Measurements from ENCODE around the gene CD3G.

Gene CD3G

DNA sequence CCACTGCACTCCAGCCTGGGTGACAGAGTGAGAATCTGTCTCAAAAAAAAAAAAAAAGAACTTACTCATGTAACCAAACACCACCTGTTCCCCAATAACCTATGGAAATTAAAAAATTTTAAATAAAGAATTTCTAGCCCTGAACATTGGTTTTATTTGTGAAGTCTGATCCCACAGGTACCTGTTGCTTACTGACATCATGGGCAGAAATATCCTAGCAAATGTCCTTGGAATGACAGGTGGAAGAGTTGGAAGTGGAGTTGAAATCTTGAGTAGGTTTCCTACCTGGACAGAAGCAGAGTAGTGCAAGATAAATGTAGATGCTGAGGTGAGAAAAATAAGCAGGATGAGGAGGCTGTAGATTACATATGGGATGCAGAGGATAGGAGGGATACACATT, 18.9 kb upstream of the CD3G start:
- DNase-seq, result no peak

DNA sequence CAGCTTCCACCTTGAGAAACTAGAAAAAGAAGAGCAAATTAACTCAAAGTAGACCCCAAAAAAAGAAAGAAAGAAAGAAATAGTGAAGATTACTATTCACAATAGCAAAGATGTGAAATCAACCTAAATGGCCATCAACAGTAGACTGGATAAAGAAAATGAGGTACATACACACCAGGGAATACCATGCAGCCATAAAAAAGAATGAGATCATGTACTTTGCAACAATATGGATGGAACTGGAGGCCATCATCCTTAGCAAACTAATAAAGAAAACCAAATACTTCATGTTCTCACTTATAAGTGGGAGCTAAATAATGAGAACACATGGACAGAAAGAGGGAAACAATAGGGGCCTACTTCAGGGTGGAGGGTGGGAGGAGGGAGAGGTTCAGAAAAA, 15.4 kb upstream of the CD3G start:
- no peak for DNase-seq

DNA sequence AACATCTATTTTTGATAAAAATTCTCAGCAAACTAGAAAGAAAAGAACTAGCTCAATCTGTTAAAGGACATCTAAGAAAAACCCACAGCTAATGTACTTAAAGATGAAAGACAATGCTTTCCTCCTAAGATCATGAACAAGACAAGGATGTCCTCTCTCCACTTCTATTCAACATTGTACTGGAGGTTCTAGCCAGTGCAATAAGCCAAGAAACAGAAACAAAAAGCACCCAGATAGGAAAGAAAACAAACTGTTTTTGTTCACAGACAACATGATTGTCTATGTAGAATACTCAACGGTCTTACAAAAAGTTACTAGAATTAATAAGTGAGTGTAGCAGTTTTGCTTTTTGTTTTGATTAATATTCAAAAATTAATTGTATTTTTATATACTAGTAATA, 9.4 kb upstream of the CD3G start:
- DNase-seq, result no peak

DNA sequence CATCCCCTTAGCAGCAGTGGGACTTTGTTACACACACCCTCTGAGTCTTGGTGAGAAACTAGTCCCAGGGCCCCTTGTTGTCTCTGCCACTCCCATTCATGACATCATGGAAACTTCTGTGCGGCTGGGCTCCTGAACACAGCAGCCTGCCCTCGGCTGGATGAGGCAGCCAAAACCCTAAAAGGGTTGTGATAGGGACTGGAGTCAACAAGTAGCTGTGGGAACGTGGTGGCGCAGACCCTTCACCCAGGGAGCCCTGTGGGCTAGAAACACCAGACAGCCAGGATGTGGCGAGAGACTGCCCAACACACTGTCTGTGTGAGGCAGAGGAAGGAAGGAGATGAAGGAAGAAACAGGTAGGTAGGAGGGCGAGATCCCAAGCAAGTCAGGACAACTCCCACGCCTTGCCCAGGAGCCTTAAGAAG, 5.5 kb upstream of the CD3G start:
- no peak for DNase-seq

DNA sequence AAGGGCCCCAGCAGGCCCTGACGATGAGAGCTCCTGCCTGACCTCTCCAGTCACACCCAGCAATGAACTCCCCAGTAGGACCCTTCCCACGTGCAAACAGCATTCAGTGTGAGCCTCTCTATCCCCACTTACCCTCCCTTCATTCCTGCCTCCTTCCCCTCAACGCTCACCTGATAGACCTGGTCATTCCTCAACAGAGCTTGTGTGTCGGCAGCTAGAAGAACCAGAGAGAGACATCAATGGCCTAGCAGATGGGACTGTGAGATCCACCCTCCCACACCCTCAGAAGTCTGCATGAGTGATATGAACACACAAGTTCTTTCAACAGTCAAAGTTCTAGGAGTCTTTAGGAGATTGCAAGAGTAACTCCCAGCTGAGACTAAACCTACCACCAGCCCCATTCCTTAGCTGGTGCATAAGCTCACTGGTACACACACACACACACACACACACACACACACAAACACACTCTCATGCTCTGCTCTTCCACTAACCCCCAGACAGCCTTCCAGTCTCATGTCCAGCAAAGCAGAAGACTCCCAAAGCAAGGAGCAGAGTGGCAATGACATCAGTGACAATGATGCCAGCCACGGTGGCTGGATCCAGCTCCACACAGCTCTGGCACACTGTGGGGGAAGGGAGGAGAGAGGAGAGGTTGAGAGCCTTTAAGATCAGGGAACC, 4.7 kb upstream of the CD3G start:
- no peak for DNase-seq

DNA sequence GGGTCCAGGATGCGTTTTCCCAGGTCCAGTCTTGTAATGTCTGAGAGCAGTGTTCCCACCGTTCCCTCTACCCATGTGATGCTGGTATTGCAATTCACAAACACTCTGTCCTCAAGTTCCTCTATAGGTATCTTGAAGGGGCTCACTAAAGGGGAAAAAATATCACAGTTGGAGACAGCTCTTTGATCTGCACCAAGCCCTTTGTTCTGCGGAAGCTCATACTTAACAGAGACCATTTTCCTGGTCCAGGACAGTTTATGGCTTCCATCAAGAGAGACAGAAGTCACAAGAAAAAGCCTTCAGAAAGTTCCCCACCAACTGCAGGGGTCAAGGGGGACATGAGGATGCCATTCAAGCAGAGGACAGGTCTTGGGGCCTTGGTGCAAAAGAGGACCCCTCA, 3.7 kb upstream of the CD3G start:
- no peak for DNase-seq

DNA sequence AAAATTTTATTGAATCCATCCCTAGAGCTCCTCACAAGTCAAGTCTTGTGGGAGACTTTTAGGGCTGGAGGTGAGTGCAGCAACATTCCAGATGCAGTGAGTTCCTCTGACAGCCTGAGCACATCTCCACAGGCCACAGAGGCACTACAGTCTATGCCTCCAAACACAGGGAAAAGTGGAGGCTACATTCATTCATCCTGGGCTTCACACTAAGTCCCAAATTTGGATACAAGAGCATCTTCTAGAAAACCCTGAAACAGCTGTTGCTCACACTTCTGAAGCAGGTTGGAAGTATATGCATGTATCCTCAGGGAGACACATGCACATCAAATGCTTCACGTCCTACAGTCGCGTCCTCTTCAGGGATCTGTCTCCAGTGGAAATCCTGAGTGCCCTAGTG, 2.9 kb upstream of the CD3G start:
- DNase-seq, result no peak

DNA sequence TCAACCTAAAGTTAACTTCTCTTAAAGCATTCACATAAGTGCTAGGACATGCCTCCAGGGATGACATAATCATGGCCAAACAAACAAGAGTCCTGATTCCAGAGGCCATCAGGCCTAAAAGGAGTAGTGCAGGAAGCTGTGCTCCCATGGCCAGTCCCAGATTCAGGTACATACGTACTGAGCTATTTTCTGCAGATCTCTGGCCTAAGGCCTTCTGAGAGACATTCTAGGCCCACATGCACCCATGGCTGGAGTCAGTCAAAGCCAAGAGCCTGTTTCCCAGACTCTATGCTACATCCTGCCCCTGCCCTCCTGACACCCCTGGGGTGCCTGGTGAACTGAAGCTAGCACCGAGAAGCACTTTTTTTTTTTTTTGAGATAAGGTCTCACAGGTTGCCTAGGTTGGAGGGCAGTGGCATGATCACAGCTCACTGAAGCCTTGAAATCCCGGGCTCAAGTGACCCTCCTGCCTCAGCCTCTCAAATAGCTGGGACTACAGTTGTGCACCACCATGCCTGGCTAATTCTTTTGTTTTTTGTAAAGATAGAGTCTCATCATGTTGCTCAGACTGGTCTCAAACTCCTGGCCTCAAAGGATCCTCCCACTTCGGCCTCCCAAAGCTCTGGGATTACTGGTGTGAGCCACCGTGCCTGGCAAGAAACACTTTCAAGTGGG, 2.2 kb upstream of the CD3G start:
- DNase-seq, result no peak

DNA sequence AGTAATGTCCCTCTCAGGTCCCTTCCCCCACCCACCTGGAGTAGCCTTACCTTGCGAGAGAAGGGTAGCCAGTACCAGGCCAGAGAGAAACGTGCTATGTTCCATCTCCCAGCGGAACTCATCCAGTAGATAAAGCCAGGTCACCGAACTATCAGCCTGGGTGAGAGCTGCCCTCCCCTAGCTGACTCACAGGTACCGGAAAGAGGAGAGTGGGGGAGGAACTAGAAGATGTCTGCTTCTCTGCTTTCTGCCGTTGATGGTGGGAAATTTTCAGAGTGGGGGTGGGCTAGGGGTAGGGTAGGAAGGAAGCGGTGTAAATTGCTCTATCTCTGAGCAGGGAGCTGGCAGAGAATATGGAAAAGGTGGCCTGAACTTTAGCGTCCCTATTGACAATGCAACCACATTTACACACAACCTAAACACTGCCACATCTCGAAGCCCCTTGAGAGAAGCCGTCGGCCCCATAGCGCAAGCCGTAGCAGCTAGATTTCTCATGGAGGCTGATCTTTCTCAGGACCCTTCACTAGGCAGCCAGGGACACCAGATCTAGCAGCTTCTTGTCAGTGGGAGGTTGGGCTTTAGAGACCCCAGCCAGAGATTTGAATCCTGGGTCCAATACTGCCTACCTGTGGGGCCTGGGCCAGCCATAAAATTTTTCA, 1.5 kb upstream of the CD3G start, which contains the start of gene CD3D:
TSS of gene CD3D (minus strand) at position 203 of the 659 bp plus-strand sequence. CDS start at position 105, 98 bp downstream.
- DNase-seq, result no peak

DNA sequence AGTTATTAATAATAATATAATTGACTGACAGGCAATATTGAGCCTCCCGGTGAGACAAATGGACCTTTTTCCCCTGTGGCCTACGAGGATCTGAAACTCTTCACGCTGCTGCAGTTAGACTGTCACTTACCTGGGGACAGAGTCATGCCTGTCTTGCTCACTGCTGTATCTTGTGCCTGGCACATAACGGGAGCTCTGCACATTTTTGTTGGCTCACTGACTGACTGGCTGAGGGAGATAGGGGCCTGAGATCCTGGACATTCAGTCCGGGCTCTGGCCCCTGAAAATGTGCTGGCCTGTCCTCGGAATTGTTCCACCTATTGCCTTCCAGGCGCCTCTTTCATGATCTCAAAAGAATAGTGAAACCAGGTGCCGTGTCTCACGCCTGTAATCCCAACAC, 896 bp upstream of the CD3G start:
- DNase-seq, result no peak

DNA sequence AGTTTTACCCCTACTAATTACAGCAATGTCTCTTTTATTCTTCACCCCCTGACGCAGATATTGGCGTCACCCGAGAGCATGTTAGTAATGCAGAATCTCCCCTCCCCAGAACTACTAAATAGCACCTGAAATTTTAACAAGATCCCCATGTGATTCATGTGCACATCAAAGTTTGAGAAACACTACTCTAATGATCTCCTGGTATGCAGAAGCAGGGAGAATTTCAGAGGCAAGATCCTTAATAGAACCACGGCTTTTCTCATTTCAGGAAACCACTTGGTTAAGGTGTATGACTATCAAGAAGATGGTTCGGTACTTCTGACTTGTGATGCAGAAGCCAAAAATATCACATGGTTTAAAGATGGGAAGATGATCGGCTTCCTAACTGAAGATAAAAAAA, 5.3 kb downstream of the CD3G start:
- no peak for DNase-seq

DNA sequence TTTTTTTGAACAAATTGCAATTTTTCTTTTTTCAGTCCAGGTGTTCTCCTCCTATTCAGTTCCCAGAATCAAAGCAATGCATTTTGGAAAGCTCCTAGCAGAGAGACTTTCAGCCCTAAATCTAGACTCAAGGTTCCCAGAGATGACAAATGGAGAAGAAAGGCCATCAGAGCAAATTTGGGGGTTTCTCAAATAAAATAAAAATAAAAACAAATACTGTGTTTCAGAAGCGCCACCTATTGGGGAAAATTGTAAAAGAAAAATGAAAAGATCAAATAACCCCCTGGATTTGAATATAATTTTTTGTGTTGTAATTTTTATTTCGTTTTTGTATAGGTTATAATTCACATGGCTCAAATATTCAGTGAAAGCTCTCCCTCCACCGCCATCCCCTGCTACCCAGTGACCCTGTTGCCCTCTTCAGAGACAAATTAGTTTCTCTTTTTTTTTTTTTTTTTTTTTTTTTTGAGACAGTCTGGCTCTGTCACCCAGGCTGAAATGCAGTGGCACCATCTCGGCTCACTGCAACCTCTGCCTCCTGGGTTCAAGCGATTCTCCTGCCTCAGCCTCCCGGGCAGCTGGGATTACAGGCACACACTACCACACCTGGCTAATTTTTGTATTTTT, 9.1 kb downstream of the CD3G start:
- DNase-seq, result peak; percentile 12

DNA sequence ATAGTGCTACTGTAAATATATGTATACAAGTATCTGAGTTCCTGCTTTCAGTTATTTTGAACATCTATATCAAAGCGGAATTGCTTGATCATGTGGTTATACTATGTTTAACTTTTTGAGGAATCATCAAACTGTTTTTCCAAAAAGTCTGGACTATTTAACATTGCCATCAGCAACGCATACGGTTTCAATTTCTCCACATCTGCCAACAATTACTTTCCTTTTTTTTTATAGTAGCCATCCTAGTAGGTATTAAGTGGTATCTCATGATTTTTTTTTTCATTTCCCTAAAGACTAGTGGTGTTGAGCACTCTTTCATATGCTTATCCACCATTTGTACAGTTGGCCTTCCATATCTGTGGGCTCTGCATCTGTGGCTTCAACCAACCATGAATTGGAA, 13.9 kb downstream of the CD3G start:
- DNase-seq, result no peak

DNA sequence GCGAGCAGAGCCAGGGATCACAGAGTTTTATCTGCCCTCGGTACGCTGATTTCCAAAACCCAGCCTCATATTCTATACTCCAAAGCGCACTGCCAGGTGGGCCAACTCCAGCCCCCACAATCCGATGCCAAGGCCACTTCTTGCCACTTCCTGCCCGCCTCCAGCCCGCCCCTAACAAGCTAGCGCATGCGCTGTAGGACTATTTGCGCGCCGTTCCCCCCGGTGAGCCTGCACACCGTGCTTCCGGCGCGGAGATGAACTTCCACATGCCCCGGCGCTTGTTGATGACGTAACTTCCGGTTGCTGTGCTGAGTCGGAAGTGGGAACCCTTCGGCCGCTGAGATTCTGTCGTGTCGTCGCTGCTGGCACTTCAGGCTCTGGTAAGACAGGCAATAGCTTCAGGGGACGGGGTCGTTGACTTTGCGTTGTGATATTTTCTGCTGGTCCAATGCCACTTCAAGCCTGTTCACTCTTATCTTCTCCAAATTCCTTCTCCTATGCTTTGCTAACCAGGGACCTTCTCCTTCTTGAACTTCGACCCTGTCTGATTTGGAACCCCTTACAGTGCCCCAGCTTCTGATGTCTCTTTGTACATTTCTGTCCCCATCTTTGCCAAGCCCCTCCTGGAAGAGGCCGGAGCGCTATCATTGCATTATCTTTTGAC, 15.3 kb downstream of the CD3G start, which contains the start of gene UBE4A:
TSS of gene UBE4A (plus strand) at position 306 of the 664 bp plus-strand sequence. CDS start 5,481 bp downstream, outside the sequence.
- DNase-seq, result peak; percentile 94

DNA sequence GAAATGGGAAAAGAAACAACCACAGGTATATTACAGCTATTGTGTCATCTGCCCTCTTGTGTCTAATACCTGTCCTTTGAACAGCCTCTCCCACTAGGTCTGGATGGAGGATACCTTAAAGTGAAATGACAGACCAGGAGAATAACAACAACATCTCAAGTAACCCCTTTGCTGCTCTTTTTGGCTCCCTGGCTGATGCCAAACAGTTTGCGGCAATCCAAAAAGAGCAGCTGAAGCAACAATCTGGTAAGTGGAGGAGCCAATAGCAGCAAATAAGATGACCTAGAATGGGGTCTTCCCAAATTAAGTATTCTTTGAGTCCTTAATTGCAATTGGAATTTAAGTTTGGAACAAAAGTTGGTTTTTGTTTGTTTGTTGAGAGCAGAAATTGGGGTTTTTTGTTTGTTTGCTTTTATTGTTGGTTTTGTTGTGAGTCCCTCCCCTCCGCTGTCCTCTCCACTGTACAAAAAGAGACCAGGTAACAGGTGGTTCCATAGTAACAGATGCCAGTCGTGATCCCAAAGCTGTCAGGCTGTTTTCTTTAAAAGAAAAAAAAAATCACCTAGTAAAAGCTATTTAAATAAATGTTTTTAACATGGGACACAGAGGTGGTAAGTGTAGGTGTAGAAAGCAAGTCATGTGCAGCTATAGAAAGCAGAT, 20.9 kb downstream of the CD3G start:
- no peak for DNase-seq

DNA sequence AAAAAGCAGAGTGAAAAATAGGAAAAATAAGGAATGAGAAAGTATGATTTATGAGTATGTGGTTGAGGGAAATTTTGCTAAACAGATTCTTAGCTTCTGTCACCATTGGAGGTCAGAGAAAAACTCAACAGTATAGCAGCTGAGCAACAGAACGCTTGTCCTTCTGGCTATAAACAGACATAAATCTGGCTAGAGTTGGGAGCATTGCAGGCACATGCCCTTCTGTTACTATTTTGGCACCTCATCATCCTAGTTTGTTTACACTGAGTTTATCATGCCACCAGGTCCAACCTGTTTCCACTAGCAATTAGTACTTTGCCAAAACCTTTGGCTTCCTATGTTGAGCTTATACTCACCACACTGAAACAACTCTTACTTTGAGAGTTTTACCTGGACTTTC, 22.1 kb downstream of the CD3G start:
- DNase-seq, result no peak

DNA sequence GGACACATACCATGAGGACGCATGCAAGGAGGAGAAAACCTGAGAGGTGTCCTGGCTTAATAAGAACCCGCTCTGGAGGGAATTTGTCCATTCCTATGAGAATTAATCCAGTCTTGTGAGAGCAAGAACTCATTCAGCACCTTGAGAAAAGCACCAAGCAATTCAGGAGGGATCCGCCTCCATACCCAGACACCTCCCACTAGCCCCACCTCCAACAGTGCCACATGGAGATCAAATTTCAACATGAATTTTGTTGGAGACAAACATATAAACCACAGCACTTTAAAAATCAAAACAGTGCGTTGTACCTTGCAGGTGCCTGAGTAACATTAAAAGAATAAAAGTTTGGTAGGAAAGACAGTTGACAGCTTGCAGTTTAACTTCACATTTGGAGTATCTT, 26.6 kb downstream of the CD3G start:
- DNase-seq, result no peak

DNA sequence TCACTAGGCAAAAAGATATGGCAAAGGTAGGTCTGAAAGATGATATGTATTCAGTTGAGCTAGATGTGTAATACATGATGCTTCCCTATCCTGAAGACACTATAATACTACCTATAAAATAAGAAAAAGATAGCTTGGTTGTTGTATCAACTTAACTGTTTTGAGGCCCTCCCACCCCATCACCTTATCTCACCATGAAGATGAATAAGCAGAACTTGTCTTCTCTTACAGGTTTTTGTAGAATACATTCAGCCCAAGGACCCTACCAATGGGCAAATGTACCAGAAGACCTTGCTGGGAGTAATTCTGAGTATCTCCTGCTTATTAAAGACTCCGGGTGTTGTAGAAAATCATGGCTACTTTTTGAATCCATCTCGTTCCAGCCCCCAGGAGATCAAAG, 29.1 kb downstream of the CD3G start:
- no peak for DNase-seq

DNA sequence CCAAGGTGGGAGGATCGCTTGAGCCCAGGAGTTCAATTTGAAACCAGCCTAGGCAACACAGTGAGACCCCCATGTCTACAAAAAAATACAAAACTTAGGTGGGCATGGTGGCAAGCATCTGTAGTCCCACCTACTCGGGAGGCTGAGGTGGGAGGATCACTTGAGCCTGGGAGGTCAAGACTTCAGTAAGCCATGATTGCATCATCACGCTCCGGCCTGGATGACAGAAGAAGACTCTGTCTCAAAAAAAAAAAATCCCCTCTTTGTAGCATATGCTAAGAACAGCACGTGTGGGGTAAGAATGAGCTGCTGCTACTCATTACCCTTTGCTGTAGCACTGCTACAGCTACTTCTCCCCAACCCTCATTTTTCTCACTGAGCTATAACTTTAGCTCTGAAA, 29.7 kb downstream of the CD3G start:
- no peak for DNase-seq

DNA sequence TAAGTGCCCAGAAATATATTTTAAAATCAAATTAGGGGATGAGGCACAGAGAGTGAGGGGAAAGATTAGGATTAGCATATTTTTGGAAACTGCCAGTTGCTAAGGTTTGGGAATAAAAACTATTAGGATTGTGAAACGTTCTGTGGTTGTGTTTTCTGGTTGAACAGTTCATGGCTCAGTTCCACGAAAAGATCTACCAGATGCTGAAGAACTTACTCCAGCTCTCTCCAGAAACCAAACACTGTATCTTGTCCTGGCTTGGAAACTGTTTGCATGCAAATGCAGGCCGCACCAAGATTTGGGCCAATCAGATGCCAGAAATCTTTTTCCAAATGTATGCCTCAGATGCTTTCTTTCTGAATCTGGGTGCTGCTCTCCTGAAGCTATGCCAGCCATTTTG, 30.6 kb downstream of the CD3G start:
- DNase-seq, result no peak

DNA sequence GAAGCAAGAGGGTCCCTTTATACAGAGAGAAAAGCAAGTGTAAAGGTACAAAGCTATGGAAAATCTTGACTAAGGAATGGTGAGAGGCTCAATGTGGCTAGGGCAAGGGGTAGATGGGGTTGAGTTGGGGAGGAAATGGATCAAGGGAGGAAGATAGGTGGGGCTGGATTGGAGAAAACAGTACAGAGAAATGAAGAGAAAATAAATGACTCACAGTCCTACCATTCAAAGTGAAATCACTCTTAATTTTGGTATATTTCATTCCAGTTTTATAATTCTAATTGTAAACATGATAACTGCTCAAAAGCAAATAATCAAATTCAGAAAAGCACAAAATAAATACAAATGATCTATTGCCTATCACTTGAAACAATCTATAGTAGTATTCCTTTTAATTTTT, 31.8 kb downstream of the CD3G start:
- no peak for DNase-seq

DNA sequence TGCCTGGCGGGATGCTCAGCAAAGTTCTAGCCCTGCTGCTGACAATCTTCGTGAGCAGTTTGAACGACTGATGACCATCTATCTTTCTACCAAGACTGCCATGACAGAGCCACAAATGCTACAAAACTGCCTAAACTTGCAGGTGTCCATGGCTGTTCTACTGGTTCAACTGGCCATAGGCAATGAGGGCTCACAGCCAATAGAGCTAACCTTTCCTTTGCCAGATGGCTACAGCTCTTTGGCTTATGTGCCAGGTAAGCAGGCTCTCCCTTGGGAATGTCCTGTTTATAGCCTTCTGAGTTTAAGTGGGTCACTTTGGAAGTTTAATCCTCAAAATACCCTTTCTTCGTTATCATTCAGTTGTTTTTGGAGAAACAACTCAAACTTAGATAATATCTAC, 35.4 kb downstream of the CD3G start:
- no peak for DNase-seq

All from fibroblast of skin of abdomen (primary cell).